ENCODE results near the gene SLC2A5. TPM values are rescaled to one million over a fixed set of nuclear protein-coding genes. Genes with fewer than 3 reads are reported as not detected.

Gene SLC2A5
- polyA plus RNA-seq, 1 donor: 0.88 TPM

DNA sequence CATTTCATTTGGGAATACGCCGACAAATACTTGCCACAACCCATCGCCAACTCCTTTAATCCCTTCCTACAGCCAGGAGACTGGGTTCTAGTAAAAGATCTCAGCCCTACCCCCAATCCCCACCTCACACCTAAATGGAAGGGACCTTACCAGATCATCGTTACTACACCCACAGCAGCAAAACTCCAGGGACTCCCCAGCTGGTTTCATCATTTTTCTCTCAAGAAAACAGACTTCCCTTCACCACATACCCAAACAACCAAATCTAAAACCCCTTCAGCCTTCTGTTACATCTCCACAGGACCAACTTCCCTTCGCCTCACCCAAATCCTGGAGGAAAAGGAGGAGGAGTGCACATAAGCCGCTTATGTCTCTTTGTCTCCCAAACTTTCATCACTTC is 23.7 kb upstream of the SLC2A5 start:
- DNase-seq: no peak

- no peak for DNase-seq
Observed at GRCh38 chr1:9088807-9089206, 19.4 kb upstream of the SLC2A5 start.

GRCh38 chr1:9087411-9088125 is 18.1 kb upstream of the SLC2A5 start:
- no peak for DNase-seq

DNA sequence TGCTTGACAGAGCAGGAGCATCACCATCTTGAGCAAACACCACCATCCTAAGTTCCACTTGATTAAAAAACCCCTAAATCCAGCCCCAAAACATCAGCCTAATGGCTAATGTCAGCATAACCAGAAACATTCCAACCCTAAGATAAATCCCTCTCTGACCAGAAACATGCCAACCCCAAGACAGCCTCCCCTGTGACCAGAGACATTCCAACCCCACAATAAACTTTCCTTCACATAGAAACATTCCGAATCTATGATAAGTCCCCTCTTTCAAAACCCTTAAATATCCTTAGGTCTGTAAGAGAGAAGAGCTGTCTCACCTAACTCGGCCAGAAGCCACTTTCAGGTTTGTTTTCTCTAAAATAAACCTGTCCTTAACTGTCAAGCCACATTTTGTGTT is 17.4 kb upstream of the SLC2A5 start:
- DNase-seq: no peak

DNA sequence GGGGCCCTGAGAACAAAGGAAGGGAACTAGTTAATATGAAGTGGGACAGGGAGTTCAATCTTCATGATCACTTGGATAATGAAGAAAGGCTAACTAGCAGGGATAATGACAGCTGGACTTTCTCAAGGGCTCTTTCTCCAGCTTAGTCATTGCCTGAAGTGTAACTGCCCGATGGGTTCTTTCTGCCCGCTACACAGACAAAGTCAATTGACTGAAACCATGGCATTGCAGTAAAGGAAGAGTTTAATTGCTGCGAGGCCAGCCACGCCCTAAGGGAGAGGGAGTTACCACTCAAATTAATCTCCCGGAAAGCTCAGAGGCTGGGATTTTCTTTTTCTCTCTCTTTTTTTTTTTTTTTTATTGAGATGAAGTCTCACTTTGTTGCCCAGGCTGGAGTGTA is 16.6 kb upstream of the SLC2A5 start:
- DNase-seq: peak; percentile 59

DNA sequence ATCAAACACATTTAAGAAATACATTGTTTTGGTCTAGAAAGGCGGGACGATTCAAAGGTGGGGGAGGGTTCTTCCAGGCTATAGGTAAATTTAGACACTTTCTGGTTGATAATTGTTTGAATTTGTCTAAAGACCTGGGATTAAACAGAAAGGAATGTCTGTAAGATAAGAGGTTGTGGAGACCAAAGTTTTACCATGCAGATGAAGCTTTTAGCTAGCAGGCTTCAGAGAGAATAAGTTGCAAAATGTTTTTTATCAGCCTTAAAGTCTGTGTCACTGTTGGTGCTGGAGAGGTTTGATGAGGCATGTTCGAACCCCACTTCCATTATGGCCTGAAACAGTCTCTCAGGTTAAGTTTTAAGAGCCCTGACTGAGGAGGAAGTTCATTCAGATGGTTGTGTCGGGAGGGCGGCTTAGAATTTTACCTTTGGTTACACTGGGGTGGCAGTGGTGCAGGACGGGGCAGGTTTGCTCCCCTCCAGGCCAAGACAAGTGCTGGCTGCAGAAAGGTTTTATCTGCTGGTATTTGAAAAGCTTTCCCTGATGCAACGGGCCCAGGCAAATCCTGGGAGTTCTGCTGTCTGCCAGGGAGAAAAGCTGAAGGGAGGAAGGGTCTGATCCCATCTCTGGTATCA is 16.0 kb upstream of the SLC2A5 start:
- no peak for DNase-seq

DNA sequence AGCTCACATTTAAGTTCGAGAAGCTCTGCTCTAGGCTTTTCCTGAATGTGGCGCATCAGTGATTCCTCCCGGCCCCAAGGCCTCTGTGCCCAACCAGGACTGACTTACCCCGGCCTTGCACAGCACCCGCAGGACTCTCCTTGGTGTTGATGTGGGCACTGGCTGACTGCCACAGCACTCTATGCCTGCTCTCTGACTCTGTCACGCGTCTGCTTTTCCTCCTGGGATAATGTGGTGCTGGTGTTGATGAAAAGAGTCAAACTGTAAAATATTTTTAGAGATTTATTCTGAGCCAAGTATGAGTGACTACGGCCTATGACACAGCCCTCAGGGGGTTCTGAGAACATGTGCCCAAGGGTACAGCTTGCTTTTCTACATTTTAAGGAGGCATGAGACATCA is 15.5 kb upstream of the SLC2A5 start:
- no peak for DNase-seq

GRCh38 chr1:9081473-9081872 is 12.0 kb upstream of the SLC2A5 start:
- no peak for DNase-seq

GRCh38 chr1:9080705-9081291 is 11.4 kb upstream of the SLC2A5 start:
- no peak for DNase-seq

GRCh38 chr1:9079988-9080704 is 10.7 kb upstream of the SLC2A5 start:
- no peak for DNase-seq

DNA sequence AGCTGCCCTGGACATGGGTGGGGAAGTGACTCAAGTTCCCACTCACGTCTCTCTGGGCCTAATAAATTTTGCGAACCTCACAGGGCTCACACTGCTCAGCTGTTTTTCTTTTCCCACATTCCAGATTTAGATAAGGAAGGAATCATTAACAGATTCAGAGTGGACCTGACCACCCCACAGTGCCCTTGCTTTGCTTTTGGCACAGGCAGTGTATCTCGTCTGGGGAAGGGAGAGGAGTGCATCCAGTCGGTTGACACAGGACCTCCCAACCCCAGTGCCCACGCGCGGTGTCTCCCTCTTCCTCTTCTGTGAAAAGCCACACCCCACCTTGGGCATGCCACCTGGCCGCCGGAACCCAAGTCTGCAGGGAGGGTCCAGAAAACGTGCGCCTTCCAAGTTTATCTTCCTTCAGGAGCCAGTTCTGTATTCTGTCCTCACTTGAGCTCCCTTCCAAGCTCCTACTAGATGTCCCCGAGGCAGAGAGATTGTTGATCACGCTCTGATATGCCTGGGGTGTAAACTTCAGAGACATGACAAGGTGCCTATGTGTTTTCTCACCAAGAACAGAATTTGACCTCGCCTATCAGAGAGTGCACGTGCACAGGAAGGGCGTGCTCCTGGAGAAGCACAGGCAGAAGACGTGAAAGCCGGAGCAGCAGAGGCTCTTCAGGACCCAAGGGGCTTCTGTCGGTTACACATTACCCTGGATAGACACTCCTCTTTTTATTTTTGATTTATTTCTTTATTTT is 9.5 kb upstream of the SLC2A5 start:
- DNase-seq: no peak

DNA sequence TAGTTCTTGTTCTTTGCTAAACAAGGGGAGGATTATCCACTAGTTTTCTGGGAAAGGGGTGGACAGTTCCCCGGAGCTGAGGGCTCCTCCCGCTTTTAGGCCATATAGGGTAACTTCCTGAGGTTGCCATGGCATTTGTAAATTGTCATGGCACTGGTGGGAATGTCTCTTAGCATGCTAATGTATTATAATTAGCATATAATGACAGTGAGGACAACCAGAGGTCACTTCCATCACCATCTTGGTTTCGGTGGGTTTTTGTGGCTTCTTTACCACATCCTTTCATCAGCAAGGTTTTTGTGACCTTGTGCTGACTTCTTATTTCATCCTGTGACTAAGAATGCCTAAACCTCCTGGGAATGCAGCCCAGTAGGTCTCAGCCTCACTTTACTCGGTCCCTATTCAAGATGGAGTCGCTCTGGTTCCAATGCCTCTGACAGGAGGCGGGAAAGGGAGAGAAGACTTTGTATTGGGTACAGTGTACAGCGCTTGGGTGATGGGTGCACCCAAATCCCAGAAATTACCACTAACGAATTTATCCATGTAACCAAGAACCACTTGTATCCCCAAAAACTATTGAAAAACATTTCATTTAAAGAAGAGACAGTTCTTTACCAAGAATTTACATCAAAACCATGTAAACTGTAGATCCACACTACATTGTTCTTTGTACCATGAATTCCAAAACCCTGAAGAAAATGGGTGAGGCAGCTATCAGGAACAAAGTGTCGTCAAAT is 8.7 kb upstream of the SLC2A5 start:
- DNase-seq: no peak

GRCh38 chr1:9075022-9075421 is 5.6 kb upstream of the SLC2A5 start:
- peak; percentile 63 for DNase-seq

GRCh38 chr1:9073143-9073542 is 3.7 kb upstream of the SLC2A5 start:
- no peak for DNase-seq

GRCh38 chr1:9071554-9072235 is 2.3 kb upstream of the SLC2A5 start:
- no peak for DNase-seq

DNA sequence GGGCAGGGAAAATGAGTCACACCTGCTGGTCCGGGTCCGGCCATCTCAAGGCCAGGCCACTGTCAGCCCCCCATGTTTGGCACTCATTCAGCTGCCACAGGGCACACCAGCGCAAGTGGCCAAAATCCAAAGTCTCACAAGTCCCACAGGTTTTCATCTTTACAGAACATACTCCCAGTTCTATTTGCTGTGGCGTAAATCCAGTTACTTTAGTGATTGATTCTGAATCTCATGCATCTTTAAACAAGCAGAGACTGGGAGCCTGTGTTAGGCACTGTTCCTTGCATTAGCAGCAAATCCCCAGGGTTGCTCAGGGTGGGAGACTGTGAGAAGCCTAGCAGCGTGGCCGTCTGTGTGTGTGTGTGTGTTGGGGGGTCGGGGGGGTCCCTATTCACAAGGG is 1.1 kb upstream of the SLC2A5 start:
- DNase-seq: no peak

DNA sequence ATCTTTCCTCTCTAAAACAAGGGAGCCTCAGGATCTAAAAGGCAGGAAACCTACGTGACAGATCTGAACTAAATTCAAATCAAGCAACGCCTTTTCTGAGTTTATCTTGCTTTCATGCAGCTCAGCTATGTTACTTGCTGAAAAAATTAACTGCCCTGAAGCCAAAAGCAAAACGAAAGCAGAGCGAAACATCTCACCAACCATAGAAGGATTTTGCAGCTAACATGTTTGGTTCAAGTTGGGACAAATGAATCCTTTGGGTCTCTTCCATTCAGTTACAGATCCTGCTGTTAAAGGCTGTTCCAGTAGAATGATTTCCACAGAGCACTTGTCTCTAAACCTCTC is 482 bp downstream of the SLC2A5 start:
- no peak for DNase-seq

DNA sequence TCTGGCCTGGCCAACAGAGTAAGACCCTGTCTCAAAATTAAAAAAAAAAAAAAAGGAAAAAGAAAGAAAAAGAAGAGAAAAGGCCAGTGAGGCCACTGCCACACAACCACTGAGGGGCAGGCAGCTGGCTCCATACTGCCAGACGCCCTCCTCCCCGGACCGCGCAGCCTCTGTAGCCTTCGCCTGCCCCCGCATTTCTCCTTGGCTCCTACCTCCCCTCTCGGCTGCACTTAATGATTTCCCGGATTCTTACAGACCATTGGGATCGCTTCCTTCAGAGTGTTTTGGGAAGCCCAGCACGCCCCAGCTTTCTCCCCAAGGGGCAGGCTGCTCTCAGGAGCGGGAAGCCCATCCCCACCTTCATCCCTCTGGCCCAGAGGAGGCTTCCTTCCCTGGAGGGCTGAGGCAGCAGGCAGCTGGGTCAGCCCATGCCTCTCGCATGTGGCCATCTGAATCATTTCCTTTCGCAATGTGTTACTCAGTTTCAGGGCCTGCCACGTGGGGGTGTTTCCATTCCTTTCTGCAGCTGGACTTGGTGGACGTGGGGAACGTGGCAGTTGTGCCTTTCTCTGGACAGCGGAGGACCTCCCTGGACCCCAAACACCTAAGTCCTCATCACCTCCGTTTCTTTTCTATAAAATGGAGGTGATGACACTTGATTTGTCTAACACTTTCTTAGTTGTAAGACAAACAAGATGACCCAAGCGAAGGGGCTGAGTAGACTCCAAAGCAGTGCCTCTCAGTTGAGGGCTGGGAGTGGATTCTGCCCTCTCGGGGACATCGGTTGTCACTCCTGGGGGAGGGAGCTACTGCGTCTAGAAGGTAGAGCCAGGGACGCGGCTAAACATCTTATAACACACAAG is 2.3 kb downstream of the SLC2A5 start:
- DNase-seq: no peak

GRCh38 chr1:9065213-9065751 is 4.2 kb downstream of the SLC2A5 start:
- no peak for DNase-seq

GRCh38 chr1:9062846-9063245 is 6.6 kb downstream of the SLC2A5 start:
- DNase-seq: no peak

Measured in left kidney (tissue), 2 donors.